Measurements from ENCODE around the gene OR6C76. TPM values are rescaled to one million over a fixed set of nuclear protein-coding genes. Genes with fewer than 3 reads are reported as not detected.

Gene OR6C76
- total and polyA plus RNA-seq, 2 of the 8 experiments (the other 6 are each of a cell fraction or from before 2014, with no cell fraction given): not detected

GRCh38 chr12:55472264-55472663, 46.2 kb downstream of the OR6C76 start (continued):
- TF ChIP-seq CHD7 (IDR thresholded peaks at IDR 0.05; ENCODE audit: insufficient replicate concordance, low read length) (no peak), MAX (IDR thresholded peaks at IDR 0.05) (no peak), CREB1 (IDR thresholded peaks at IDR 0.05) (no peak), TBP (IDR thresholded peaks at IDR 0.05; ENCODE audit: low read depth, low read length) (no peak), CBX8 (IDR thresholded peaks at IDR 0.05; ENCODE audit: borderline replicate concordance, low read depth, low read length) (no peak)

Data from H1 (cell line).